Loucy (cell line): Measurements from ENCODE around the gene ARHGAP10.

Source experiments
- H2AFZ ChIP-seq: fragments of 200-600 bp; sonication (generic); 2 replicates; pipeline ENCODE4 v1.6.0; 2016; ENCODE audit warnings: antibody characterized with exemption, mild to moderate bottlenecking, low read length, moderate library complexity
- H3F3A ChIP-seq: fragments of 200-600 bp; 2 replicates; pipeline ENCODE4 v1.6.0; 2016; ENCODE audit warnings: antibody characterized with exemption, low read depth, mild to moderate bottlenecking
- H3K27me3 ChIP-seq: fragments of 200-600 bp; sonication (generic); 2 replicates; pipeline ENCODE4 v1.6.1; 2014; ENCODE audit warnings: low read length, mild to moderate bottlenecking; ENCODE audit not compliant: insufficient read depth, poor library complexity, severe bottlenecking
- H3K36me3 ChIP-seq: fragments of 200-600 bp; sonication (generic); 2 replicates; pipeline ENCODE4 v1.6.1; 2016; ENCODE audit warnings: low read length; ENCODE audit not compliant: insufficient read depth
- H3K4me1 ChIP-seq: fragments of 200-600 bp; sonication (generic); 2 replicates; pipeline ENCODE4 v1.5.1; 2014; ENCODE audit warnings: low read length, mild to moderate bottlenecking; ENCODE audit not compliant: insufficient read depth, poor library complexity, severe bottlenecking
- H3K4me2 ChIP-seq: fragments of 200-600 bp; sonication (generic); 2 replicates; pipeline ENCODE4 v1.6.0; 2014; ENCODE audit warnings: antibody characterized with exemption, low read length, low read depth, mild to moderate bottlenecking; ENCODE audit not compliant: poor library complexity, severe bottlenecking
- H3K4me3 ChIP-seq: fragments of 200-600 bp; sonication (generic); 2 replicates; pipeline ENCODE4 v1.5.1; 2014; ENCODE audit warnings: low read length, mild to moderate bottlenecking, mixed read lengths; ENCODE audit not compliant: poor library complexity, severe bottlenecking
- H3K79me2 ChIP-seq: fragments of 200-600 bp; sonication (generic); 2 replicates; pipeline ENCODE4 v1.6.1; 2014; ENCODE audit warnings: low read length; ENCODE audit not compliant: insufficient read depth
- H3K9ac ChIP-seq: fragments of 200-600 bp; sonication (generic); 2 replicates; pipeline ENCODE4 v1.6.0; 2014; ENCODE audit warnings: mild to moderate bottlenecking, low read depth, low read length, moderate library complexity; ENCODE audit not compliant: poor library complexity, severe bottlenecking
- H3K9me2 ChIP-seq: fragments of 200-600 bp; sonication (generic); replicated peaks from 2 replicates; pipeline ENCODE4 v1.6.1; 2016; ENCODE audit warnings: low read depth, low read length, mixed read lengths
- H3K9me3 ChIP-seq: fragments of 200-600 bp; sonication (generic); 2 replicates; pipeline ENCODE4 v1.6.1; 2014; ENCODE audit warnings: mild to moderate bottlenecking, antibody characterized with exemption, low read length, low read depth; ENCODE audit not compliant: insufficient read depth
- H4K20me1 ChIP-seq: fragments of 200-600 bp; sonication (generic); 2 replicates; pipeline ENCODE4 v1.6.0; 2014; ENCODE audit warnings: antibody characterized with exemption, low read length, mild to moderate bottlenecking; ENCODE audit not compliant: insufficient read depth, poor library complexity, severe bottlenecking
- CTCF ChIP-seq: fragments of 200-600 bp; sonication (generic); conservative IDR thresholded peaks from 2 replicates; pipeline ENCODE4 v1.5.1; 2014; ENCODE audit warnings: mild to moderate bottlenecking, antibody characterized with exemption, low read length
- EZH2phosphoT487 ChIP-seq: fragments of 200-600 bp; IDR thresholded peaks from 2 replicates; pipeline ENCODE4 v1.6.1; 2018; ENCODE audit warnings: antibody characterized with exemption, mild to moderate bottlenecking, moderate library complexity, borderline replicate concordance

ARHGAP10 gene

GRCh38 chr4:148095346-148095923 is 363.5 kb downstream of the ARHGAP10 start:
- H3K9ac ChIP-seq: no peak overlapping the region
- no peak overlapping the region for H3K4me3 ChIP-seq
- H2AFZ ChIP-seq: no peak overlapping the region
- no peaks in the 10 kb centered on the region for H3K9me2 ChIP-seq
- H3K9me3 ChIP-seq: no peaks in the 10 kb centered on the region
- no peaks in the 10 kb centered on the region for H3F3A ChIP-seq
- TF ChIP-seq CTCF (no peak), EZH2phosphoT487 (no peak)
- no peak overlapping the region for H3K4me2 ChIP-seq
- H3K79me2 ChIP-seq: no peaks in the 10 kb centered on the region
- no peaks in the 10 kb centered on the region for H3K27me3 ChIP-seq
- no peaks in the 10 kb centered on the region for H3K4me1 ChIP-seq
- H4K20me1 ChIP-seq: no peaks in the 10 kb centered on the region
- H3K36me3 ChIP-seq: no peaks in the 10 kb centered on the region

GRCh38 chr4:148097801-148098200 is 365.9 kb downstream of the ARHGAP10 start:
- Histone ChIP-seq H3K4me1 (no peaks in the 10 kb centered on the region), H3K36me3 (no peaks in the 10 kb centered on the region), H3K79me2 (no peaks in the 10 kb centered on the region), H3K27me3 (no peaks in the 10 kb centered on the region), H3K9ac (no peak overlapping the region), H3K9me2 (no peaks in the 10 kb centered on the region), H3K4me3 (no peak overlapping the region), H2AFZ (no peak overlapping the region), H4K20me1 (no peaks in the 10 kb centered on the region), H3F3A (no peaks in the 10 kb centered on the region), H3K9me3 (no peaks in the 10 kb centered on the region), H3K4me2 (no peak overlapping the region)
- no peak for TF ChIP-seq EZH2phosphoT487

GRCh38 chr4:148101235-148101634 is 369.3 kb downstream of the ARHGAP10 start:
- TF ChIP-seq CTCF (no peak), EZH2phosphoT487 (no peak)
- no peak overlapping the region for H3K4me3 ChIP-seq
- no peaks in the 10 kb centered on the region for H3K4me1 ChIP-seq
- no peaks in the 10 kb centered on the region for H3K27me3 ChIP-seq
- no peak overlapping the region for H3K4me2 ChIP-seq
- no peaks in the 10 kb centered on the region for H4K20me1 ChIP-seq
- H3K9me3 ChIP-seq: no peaks in the 10 kb centered on the region
- H3K79me2 ChIP-seq: no peaks in the 10 kb centered on the region
- H3K9me2 ChIP-seq: no peaks in the 10 kb centered on the region
- H2AFZ ChIP-seq: no peak overlapping the region
- no peaks in the 10 kb centered on the region for H3K36me3 ChIP-seq
- no peaks in the 10 kb centered on the region for H3F3A ChIP-seq
- no peak overlapping the region for H3K9ac ChIP-seq

- Histone ChIP-seq H3K9me3 (no peaks in the 10 kb centered on the region), H3F3A (no peaks in the 10 kb centered on the region), H2AFZ (no peak overlapping the region)
Measured at GRCh38 chr4:148101790-148102189, 369.9 kb downstream of the ARHGAP10 start.

More at GRCh38 chr4:148101790-148102189, 369.9 kb downstream of the ARHGAP10 start:
- no peaks in the 10 kb centered on the region for H3K79me2 ChIP-seq
- no peak overlapping the region for H3K9ac ChIP-seq
- no peak overlapping the region for H3K4me3 ChIP-seq
- no peaks in the 10 kb centered on the region for H3K9me2 ChIP-seq
- H3K27me3 ChIP-seq: no peaks in the 10 kb centered on the region
- no peaks in the 10 kb centered on the region for H3K4me1 ChIP-seq
- no peak for TF ChIP-seq CTCF
- no peak for TF ChIP-seq EZH2phosphoT487
- H3K36me3 ChIP-seq: no peaks in the 10 kb centered on the region
- no peak overlapping the region for H3K4me2 ChIP-seq
- no peaks in the 10 kb centered on the region for H4K20me1 ChIP-seq
